Fibroblast of lung (primary cell): ENCODE data around the gene LYRM2.

Source experiments
- EZH2 ChIP-seq: IDR thresholded peaks from 2 replicates; pipeline ENCODE4 v1.5.1; 2012; ENCODE audit warnings: low read length, control low read depth, mild to moderate bottlenecking; ENCODE audit errors: missing control alignments
- TF ChIP-seq, protein P1 (sequence below), 2 donors: IDR thresholded peaks in 1 of 2; conservative IDR thresholded peaks in 1 of 2; 1 replicate in 1 of 2; 2 replicates in 1 of 2; pipeline ENCODE4 v1.5.1; 2011 to 2012; ENCODE audit warnings: low read length in 2 of 2, control low read depth in 1 of 2, inconsistent platforms in 1 of 2, low read depth in 1 of 2, mild to moderate bottlenecking in 1 of 2

DNA sequence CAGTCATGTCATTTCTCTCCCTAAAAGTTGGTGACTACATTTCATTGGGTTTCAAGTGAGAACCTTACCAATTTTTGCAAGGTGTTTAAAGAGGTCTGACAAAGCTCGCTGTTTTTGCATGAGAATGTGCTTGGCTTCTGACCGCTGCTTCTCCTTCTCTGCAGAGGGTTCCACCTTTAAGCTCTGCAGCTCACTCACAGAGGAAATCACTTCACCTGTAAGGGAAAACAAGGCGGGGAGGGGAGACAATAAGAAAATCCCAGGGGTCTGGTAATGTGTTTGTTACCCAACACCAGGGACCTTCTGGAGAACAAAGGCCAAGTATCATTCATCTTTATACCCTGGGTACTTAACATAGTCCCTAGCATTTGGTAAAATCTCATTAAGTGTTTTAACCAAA is 40.0 kb upstream of the LYRM2 start:
- TF ChIP-seq, protein P1, sequence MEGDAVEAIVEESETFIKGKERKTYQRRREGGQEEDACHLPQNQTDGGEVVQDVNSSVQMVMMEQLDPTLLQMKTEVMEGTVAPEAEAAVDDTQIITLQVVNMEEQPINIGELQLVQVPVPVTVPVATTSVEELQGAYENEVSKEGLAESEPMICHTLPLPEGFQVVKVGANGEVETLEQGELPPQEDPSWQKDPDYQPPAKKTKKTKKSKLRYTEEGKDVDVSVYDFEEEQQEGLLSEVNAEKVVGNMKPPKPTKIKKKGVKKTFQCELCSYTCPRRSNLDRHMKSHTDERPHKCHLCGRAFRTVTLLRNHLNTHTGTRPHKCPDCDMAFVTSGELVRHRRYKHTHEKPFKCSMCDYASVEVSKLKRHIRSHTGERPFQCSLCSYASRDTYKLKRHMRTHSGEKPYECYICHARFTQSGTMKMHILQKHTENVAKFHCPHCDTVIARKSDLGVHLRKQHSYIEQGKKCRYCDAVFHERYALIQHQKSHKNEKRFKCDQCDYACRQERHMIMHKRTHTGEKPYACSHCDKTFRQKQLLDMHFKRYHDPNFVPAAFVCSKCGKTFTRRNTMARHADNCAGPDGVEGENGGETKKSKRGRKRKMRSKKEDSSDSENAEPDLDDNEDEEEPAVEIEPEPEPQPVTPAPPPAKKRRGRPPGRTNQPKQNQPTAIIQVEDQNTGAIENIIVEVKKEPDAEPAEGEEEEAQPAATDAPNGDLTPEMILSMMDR (conservative IDR thresholded peaks at IDR 0.05 in 1 of 2, IDR thresholded peaks at IDR 0.05 in 1 of 2; ENCODE audit: low read depth in 1 of 2, low read length in 2 of 2), result no peak
- TF ChIP-seq EZH2, result no peak
